Measurements from ENCODE around the gene N4BP2L2.

N4BP2L2 gene

GRCh38 chr13:32403108-32403507 is 135.5 kb downstream of the N4BP2L2 start:
- H3K4me3 ChIP-seq (ENCODE audit: low read depth in 1 of 2, low read length in 1 of 2): no peak overlapping the region
- TF ChIP-seq CTCF (IDR thresholded peaks at IDR 0.05): no peak
- no peaks in the 10 kb centered on the region for H3K9me3 ChIP-seq
- no peaks in the 10 kb centered on the region for H3K4me1 ChIP-seq (ENCODE audit: control insufficient read depth in 1 of 2, insufficient read depth in 1 of 2, low read depth in 1 of 2, low read length in 1 of 2)
- H3K27me3 ChIP-seq: no peaks in the 10 kb centered on the region
- H3K27ac ChIP-seq: no peak overlapping the region
- H3K36me3 ChIP-seq: peaks cover 9% of the 10 kb centered on the region

GRCh38 chr13:32391101-32391619 is 147.4 kb downstream of the N4BP2L2 start:
- no peak overlapping the region for H3K27ac ChIP-seq
- H3K9me3 ChIP-seq: no peaks in the 10 kb centered on the region
- no peak for TF ChIP-seq CTCF (IDR thresholded peaks at IDR 0.05)
- no peak overlapping the region for H3K4me3 ChIP-seq (ENCODE audit: low read depth in 1 of 2, low read length in 1 of 2)
- no peaks in the 10 kb centered on the region for H3K27me3 ChIP-seq
- H3K4me1 ChIP-seq (ENCODE audit: control insufficient read depth in 1 of 2, insufficient read depth in 1 of 2, low read depth in 1 of 2, low read length in 1 of 2): peaks cover 2 to 4% of the 10 kb centered on the region in 2 experiments
- H3K36me3 ChIP-seq: peaks cover 6% of the 10 kb centered on the region

- H3K4me3 ChIP-seq (ENCODE audit: low read depth in 1 of 2, low read length in 1 of 2): no peak overlapping the region
- no peak overlapping the region for H3K27ac ChIP-seq
- TF ChIP-seq CTCF (IDR thresholded peaks at IDR 0.05): no peak
- no peaks in the 10 kb centered on the region for H3K27me3 ChIP-seq
- peaks cover 4% of the 10 kb centered on the region for H3K36me3 ChIP-seq
- H3K4me1 ChIP-seq (ENCODE audit: control insufficient read depth in 1 of 2, insufficient read depth in 1 of 2, low read depth in 1 of 2, low read length in 1 of 2): peaks cover 2 to 4% of the 10 kb centered on the region in 2 experiments
- H3K9me3 ChIP-seq: no peaks in the 10 kb centered on the region
Observed at GRCh38 chr13:32390484-32390883, 148.1 kb downstream of the N4BP2L2 start.

- H3K4me3 ChIP-seq (ENCODE audit: low read depth in 1 of 2, low read length in 1 of 2): no peak overlapping the region
- H3K36me3 ChIP-seq: peaks cover 4% of the 10 kb centered on the region
- H3K27ac ChIP-seq: no peak overlapping the region
- H3K4me1 ChIP-seq (ENCODE audit: control insufficient read depth in 1 of 2, insufficient read depth in 1 of 2, low read depth in 1 of 2, low read length in 1 of 2): peaks cover 2 to 4% of the 10 kb centered on the region in 2 experiments
- TF ChIP-seq CTCF (IDR thresholded peaks at IDR 0.05): no peak
- no peaks in the 10 kb centered on the region for H3K9me3 ChIP-seq
- H3K27me3 ChIP-seq: no peaks in the 10 kb centered on the region
Observed at GRCh38 chr13:32390048-32390447, 148.5 kb downstream of the N4BP2L2 start.

GRCh38 chr13:32385410-32385809 is 153.2 kb downstream of the N4BP2L2 start:
- H3K36me3 ChIP-seq: peaks cover 4% of the 10 kb centered on the region
- H3K27me3 ChIP-seq: no peaks in the 10 kb centered on the region
- TF ChIP-seq CTCF (IDR thresholded peaks at IDR 0.05): no peak
- no peaks in the 10 kb centered on the region for H3K9me3 ChIP-seq
- H3K27ac ChIP-seq: no peak overlapping the region
- no peaks in the 10 kb centered on the region for H3K4me1 ChIP-seq (ENCODE audit: control insufficient read depth in 1 of 2, insufficient read depth in 1 of 2, low read depth in 1 of 2, low read length in 1 of 2)
- H3K4me3 ChIP-seq (ENCODE audit: low read depth in 1 of 2, low read length in 1 of 2): no peak overlapping the region

- Histone ChIP-seq H3K27me3 (no peaks in the 10 kb centered on the region), H3K9me3 (no peaks in the 10 kb centered on the region)
- TF ChIP-seq CTCF (IDR thresholded peaks at IDR 0.05): no peak
Observed at GRCh38 chr13:32384702-32385101, 153.9 kb downstream of the N4BP2L2 start.

More at GRCh38 chr13:32384702-32385101, 153.9 kb downstream of the N4BP2L2 start:
- Histone ChIP-seq H3K27ac (no peak overlapping the region), H3K4me3 (ENCODE audit: low read depth in 1 of 2, low read length in 1 of 2) (no peak overlapping the region), H3K36me3 (peaks cover 4% of the 10 kb centered on the region), H3K4me1 (ENCODE audit: control insufficient read depth in 1 of 2, insufficient read depth in 1 of 2, low read depth in 1 of 2, low read length in 1 of 2) (no peaks in the 10 kb centered on the region)

Measured in neutrophil (primary cell).